Colon (tissue), 2 donors: ENCODE measurements around the gene C4BPA.

Experiments
- FAIRE-seq: peaks from 2 replicates; lab custom pipeline; 2012; peaks lifted over from hg19 to GRCh38; lab: Jason Lieb, UNC
- donor health status: control.
- donor health status: control.

C4BPA gene

GRCh38 chr1:207124389-207124788 lies 20.4 kb downstream of the C4BPA start:
- FAIRE-seq: no peak

DNA sequence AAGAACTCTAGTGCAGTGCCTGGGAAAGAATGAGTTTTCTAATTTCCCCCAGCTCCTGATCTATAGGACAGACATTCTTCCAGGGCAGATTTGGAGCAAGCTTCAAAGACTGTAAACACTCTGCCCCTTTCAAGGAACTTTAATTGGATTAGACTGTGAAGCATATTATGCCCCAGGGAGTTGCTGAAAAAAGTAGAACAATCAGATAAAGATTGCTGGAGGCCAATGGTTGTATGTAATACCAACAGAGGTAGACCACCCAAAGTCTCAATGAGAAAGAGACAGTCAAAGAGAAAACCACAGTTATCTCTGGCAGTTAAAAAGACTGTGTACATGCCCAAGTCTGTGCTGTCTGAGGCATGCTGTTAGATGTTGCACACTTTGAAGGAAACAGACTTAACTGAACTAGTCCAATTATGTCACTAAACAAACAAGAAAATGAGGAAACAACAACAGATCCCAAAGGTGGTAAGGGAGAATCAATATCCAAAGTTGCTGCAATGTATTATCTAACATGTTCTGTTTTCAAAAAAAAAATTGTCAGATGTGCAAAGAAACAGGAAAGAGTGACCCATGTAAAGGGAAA lies 24.4 kb downstream of the C4BPA start:
- FAIRE-seq: no peak

DNA sequence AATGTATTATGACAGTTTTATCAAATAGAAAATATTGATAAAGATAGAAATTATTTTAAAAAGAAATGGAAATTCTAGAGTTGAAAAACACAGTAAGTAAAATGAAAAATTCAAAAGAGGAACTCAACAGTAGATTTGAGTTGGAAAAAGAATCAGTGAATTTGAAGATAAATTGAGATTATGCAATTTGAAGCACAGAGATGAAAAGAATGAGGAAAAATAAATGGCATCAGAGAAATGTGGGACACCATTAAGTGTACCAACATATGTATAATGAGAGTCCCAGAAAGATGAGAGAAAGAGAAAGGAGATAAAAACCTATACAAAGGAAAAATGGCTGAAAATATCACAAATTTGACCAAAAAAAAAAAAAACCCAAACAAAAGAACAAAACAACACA lies 25.0 kb downstream of the C4BPA start:
- FAIRE-seq: no peak

DNA sequence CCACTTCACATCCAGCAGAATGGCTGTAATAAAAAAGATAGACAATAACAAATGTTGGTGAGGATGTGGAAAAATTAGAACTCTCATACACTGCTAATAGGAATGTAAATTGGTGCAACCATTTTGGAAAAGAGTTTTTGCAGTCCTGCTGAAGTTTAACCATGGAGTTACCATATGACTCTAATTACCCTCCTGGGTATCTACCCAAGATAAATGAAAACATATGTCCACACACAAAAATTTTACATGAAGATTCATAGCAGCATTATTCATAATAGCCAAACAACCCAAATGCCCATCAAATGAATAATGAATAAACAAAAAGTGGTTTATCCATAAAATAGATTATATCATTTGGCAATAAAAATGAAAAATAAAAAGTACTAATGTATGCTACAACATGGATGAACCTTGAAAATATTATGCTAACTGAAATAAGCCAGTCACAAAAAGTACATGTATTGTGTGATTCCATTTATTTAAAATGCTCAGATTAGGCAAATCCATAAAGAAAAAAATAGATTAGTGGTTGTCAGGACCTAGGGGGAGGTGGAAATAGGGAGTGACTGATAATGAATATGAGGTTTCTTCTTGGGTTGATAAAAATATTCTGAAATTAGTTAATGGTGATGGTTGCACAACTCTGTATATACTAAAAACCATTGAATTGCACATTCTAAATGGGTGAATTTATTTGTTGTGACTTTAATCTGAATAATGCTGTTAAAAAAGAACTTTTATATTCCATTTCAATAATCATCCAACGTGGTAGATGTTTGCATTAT lies 26.4 kb downstream of the C4BPA start:
- FAIRE-seq: no peak

DNA sequence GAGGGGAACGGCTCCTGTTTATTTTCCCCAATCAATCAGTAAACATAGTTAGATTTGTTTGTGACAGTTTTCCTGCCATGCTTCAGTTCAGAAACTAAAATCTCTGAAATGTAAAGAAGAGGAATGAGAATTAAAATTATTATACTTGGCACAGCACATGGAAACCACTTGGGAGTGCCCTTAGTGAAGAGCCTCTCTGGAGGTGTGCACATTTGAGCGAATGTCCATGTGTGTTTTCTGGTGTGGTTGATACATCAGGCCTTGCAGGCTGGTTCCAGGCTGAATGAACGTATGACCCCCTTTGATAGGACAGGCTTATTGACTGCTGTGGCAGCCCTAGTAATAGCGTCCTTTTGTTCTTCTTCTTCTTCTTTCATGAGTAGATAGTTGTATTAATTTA lies 27.1 kb downstream of the C4BPA start:
- no peak for FAIRE-seq

DNA sequence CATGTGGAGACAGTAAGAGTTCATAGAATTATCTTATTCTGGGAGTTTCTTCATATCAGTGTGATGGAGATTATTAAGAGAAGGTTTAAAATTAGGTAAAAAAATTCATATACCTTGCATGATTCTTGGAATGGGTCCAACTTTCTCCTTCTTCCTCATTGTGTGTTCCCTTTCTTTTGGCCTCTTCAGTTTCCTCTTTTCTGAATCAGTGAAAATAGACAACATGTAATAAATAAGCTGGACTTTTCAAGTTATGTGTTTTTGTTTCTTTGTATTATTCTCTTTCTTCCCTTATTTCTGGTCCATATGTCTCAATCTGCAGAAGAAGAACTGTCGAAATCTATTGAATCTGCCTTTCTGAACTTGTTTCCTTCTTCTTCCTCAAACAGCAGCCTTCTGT lies 30.5 kb downstream of the C4BPA start:
- FAIRE-seq: no peak

DNA sequence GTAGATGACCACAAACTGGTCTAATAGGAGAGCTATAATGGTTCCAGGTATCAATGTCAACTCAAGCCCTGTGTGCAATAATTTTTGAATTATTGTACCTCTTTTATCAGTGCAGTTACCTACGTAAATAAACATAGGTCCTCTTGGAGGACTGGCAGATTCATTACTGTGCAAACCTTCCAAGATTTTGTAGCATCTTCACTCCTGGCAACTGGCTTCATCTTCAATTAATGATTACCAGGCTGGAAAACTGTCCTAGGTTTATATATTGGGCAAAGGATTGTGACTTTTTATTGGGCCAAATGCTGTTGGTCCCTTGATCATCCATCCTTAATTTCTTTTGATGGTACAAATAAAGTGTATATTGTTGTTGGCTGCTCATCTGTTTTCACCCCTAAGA lies 35.6 kb downstream of the C4BPA start:
- FAIRE-seq: no peak

DNA sequence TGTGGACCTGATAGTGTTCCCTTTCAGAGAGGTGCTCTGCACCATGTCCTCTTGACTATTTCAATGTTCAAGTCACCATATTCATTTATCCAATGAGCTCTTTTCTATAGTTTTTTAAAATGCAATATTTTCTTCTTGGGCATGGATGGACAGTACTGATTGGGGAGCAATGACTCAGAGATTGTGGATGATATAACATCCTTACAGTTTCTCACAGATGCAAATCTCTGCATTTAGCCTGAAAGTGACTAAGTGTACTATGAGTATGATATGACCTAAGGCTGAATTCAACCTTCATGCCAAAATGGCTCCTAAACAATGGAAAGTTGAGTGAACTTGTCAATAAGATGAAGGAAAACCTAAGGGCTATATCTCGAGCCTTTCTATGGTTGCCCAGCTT lies 36.5 kb downstream of the C4BPA start:
- FAIRE-seq: no peak

GRCh38 chr1:207145401-207146058 lies 41.5 kb downstream of the C4BPA start:
- no peak for FAIRE-seq

DNA sequence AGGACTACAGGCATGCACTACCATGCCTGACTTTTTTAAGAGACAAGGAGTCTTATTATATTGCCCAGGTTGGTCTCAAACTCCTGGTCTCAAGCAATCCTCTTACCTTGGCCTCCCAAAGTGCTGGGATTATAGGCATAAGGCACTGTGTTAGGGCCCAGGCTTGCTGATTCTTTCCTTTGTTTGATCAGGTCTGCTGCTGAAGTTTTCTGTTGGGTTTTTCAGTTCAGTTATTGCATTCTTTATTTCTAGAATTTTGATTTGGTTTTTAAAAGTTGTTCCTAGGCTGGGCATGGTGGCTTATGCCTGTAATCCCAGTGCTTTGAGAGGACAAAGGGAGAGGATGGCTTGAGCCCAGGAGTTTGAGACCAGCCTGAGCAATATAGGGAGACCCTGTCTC lies 47.9 kb downstream of the C4BPA start:
- FAIRE-seq: no peak

GRCh38 chr1:207152792-207153468 lies 48.9 kb downstream of the C4BPA start:
- no peak for FAIRE-seq

- FAIRE-seq: no peak
Measured at GRCh38 chr1:207155028-207155427, 51.0 kb downstream of the C4BPA start.

GRCh38 chr1:207156095-207156494 lies 52.1 kb downstream of the C4BPA start:
- FAIRE-seq: no peak

DNA sequence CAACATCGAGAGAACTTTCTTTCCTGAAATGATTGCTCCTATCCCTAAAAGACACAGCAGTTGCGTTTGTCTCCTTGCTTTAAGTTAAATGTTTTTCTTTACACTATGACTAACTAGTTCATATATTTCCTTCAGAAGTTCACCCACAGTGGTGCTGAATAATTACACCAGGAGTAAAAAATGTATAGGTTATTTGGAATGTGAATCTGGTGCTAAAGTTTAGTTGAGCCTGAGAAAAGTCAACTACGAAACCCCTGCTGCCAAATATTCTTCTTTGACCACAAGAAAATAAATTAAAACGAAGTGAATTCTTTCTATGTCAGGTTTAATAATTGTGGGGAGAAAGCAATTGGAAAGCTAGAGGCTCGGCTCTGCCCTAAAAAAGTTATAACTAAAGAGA lies 52.8 kb downstream of the C4BPA start:
- FAIRE-seq: no peak

- no peak for FAIRE-seq
Measured at GRCh38 chr1:207164086-207164485, 60.1 kb downstream of the C4BPA start.

- FAIRE-seq: peak; percentile 33
Measured at GRCh38 chr1:207172321-207172720, 68.3 kb downstream of the C4BPA start.

DNA sequence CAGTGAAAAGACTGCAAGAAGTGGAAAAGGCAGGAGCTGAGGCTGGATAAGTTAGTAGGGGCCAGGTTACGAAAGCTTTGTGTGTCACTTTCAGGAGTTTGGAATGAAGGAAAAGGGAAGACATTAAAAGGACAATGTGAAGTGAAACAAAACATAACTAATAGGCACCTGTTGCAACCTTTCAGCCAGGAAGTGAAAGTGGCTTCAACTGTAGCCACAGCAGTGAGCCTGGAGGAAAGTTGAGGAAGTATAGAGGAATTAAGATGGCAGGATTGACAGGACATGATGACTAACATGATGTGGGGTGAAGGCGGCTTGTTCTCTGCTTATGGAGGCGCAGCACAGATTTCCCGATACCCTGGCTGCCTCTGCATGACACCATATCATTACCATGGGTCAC lies 68.9 kb downstream of the C4BPA start:
- no peak for FAIRE-seq

DNA sequence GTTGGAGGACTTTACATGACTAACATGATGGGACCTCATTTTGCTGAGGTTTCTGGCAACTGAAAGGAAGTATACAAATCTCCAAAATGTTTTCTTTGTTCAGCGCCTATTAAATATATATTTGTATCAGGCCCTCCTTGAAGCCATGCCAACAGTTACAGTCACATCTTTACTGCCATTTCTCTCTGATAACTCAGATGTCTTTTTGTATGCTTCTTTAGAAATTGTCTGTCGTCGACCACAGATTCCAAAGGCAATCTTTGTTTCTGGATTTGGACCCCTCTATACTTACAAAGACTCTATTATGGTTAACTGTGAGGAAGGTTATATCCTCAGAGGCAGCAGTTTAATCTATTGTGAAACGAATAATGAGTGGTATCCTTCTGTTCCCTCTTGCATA lies 69.4 kb downstream of the C4BPA start:
- FAIRE-seq: no peak

DNA sequence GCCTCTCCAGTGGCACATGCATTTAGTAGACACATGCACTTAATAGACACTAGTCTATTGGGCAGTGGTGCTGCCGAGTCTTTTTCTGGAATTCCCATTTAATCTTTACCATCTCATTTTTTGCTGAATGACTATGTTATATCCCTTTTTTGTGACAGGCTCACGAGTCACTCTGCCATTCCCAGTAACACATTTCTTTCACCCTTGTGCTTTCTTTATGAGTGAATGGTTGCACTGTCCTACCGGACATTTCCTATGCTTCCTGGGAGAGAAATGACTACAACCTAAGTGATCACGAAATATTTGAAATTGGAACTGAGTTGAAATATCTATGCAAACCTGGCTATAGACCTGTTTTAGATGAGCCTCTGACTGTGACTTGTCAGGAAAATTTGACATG lies 70.9 kb downstream of the C4BPA start:
- FAIRE-seq: no peak

- no peak for FAIRE-seq
Measured at GRCh38 chr1:207179036-207179435, 75.0 kb downstream of the C4BPA start.

DNA sequence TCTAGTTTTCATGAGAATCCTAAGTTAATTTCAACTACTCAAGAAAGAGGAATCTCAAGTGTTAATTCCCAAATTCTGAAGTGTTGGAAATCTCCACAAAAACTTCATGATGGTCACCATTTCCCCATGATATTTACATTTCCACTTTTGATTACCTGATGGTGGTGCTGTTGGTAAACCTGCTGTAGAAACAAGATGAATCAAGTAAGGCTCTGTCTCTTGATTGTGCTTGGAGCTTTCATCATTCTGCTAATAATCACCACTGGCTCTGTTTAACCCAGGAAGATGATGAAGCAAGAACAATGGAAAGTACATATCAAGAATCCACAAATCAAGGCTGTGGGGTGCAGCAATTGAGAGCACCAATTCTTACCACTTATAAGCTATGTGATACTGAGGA lies 77.8 kb downstream of the C4BPA start:
- FAIRE-seq: no peak

DNA sequence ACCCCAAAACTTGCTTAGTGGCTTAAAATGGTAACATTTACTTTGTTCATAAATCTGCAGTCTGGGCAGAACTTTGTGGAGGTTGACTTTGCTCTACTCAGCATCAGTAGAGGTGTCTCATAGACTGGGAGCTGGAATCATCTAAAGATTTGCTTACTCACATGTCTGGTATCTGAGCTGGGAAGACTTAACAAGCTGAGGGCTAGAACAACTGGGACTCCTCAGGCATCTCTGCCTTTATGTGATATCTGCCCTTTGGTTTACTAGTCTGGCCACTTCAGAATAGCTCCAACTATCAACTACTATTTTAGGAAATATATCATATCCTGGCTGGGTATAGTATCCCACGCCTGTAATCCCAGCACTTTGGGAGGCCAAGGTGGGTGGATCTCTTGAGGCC lies 82.5 kb downstream of the C4BPA start:
- no peak for FAIRE-seq

- no peak for FAIRE-seq
Measured at GRCh38 chr1:207188901-207189300, 84.9 kb downstream of the C4BPA start.
